H1 (cell line): ENCODE results near the gene ORC6. TPM values are rescaled to one million over a fixed set of nuclear protein-coding genes. Genes with fewer than 3 reads are reported as not detected.
A peak's percentile ranks its signal among the peaks of the same experiment; 100 is the strongest.

Experiments
- CTCF ChIA-PET: fragments of 300-600 bp; sonication (Branson Sonifier 250); formaldehyde crosslinking; loops from one replicate; lab custom pipeline; 2021; ENCODE audit not compliant: partially characterized antibody; lab: Charles Lee
- POLR2A ChIA-PET: fragments of 300-600 bp; sonication (Branson Sonifier 250); formaldehyde crosslinking; loops from one replicate; lab custom pipeline; 2021; ENCODE audit warnings: inconsistent platforms; ENCODE audit not compliant: partially characterized antibody; lab: Charles Lee
- DNase-seq, 2 experiments: peaks; one replicate each; pipeline versions ENCODE4 v3.0.0 to v3.0.0-alpha.2; 2010 to 2022; ENCODE audit warnings: low spot score in 2 of 2, low read depth in 1 of 2, mixed read lengths in 1 of 2
- FAIRE-seq: peaks from 2 replicates; lab custom pipeline; 2011; peaks lifted over from hg19 to GRCh38; lab: Jason Lieb, UNC
- H2AFZ ChIP-seq: 2 replicates; pipeline ENCODE4 v1.8.1; 2012; ENCODE audit warnings: low read length, inconsistent platforms
- H2AK5ac ChIP-seq: 2 replicates; pipeline ENCODE4 v1.6.1; 2013; ENCODE audit warnings: low read depth, low read length
- H2BK120ac ChIP-seq: replicated peaks from 2 replicates; pipeline ENCODE3; 2013; ENCODE audit warnings: low read depth, low read length, inconsistent platforms
- H2BK12ac ChIP-seq: 2 replicates; pipeline ENCODE4 v1.6.1; 2013; ENCODE audit warnings: low read depth, low read length
- H2BK15ac ChIP-seq: 2 replicates; pipeline ENCODE4 v1.6.1; 2013; ENCODE audit warnings: low read length
- H2BK20ac ChIP-seq: 2 replicates; pipeline ENCODE4 v1.6.1; 2013; ENCODE audit warnings: low read length
- H2BK5ac ChIP-seq: 2 replicates; pipeline ENCODE4 v1.6.1; 2013; ENCODE audit warnings: low read depth, low read length
- H3K14ac ChIP-seq: 2 replicates; pipeline ENCODE4 v1.6.1; 2013; ENCODE audit warnings: inconsistent platforms; ENCODE audit not compliant: insufficient read length
- H3K18ac ChIP-seq: 2 replicates; pipeline ENCODE4 v1.6.1; 2013; ENCODE audit warnings: low read length; ENCODE audit errors: extremely low read depth
- H3K23ac ChIP-seq: 2 replicates; pipeline ENCODE4 v1.6.1; 2013; ENCODE audit warnings: inconsistent platforms; ENCODE audit not compliant: insufficient read length
- H3K23me2 ChIP-seq: 2 replicates; pipeline ENCODE4 v1.6.1; 2013; ENCODE audit warnings: low read depth, low read length
- H3K27ac ChIP-seq: 2 replicates; pipeline ENCODE4 v1.6.1; 2011; ENCODE audit warnings: low read depth, low read length, inconsistent platforms
- H3K27me3 ChIP-seq, 4 experiments: replicated peaks in 1 of 4; 1 replicate in 1 of 4; 2 replicates in 3 of 4; pipeline versions ENCODE4 v1.6.1 to v1.8.1; 2011 to 2013; ENCODE audit warnings: low read length in 3 of 4, mild to moderate bottlenecking in 3 of 4, inconsistent platforms in 2 of 4, mixed read lengths in 2 of 4, moderate library complexity in 1 of 4; ENCODE audit not compliant: control insufficient read depth in 3 of 4, insufficient read depth in 3 of 4; ENCODE audit errors: extremely low read depth in 1 of 4
- H3K36me3 ChIP-seq, 4 experiments: 2 replicates each; pipeline versions ENCODE4 v1.6.1 to v1.8.1; 2011 to 2013; ENCODE audit warnings: mild to moderate bottlenecking in 4 of 4, low read length in 3 of 4, moderate library complexity in 2 of 4, control low read depth in 1 of 4, inconsistent platforms in 1 of 4; ENCODE audit not compliant: insufficient read depth in 4 of 4, control insufficient read depth in 2 of 4
- H3K4ac ChIP-seq: replicated peaks from 2 replicates; pipeline ENCODE3; 2013; ENCODE audit warnings: low read length, low read depth, mixed read lengths, inconsistent platforms; ENCODE audit not compliant: insufficient read length
- H3K4me1 ChIP-seq, 4 experiments: replicated peaks in 1 of 4; 1 replicate in 1 of 4; 2 replicates in 3 of 4; pipeline versions ENCODE4 v1.6.1 to v1.8.1; 2011 to 2013; ENCODE audit warnings: low read length in 3 of 4, inconsistent platforms in 2 of 4, mixed read lengths in 1 of 4; ENCODE audit not compliant: insufficient read depth in 4 of 4, control insufficient read depth in 3 of 4
- H3K4me2 ChIP-seq, 2 experiments: 2 replicates each; pipeline versions ENCODE4 v1.6.1 to v1.8.1; 2011 to 2013; ENCODE audit warnings: low read depth in 2 of 2, low read length in 2 of 2, control low read depth in 1 of 2, inconsistent platforms in 1 of 2, mild to moderate bottlenecking in 1 of 2; ENCODE audit not compliant: insufficient read depth in 1 of 2
- H3K4me3 ChIP-seq, 4 experiments: fragments of 200-600, 300-600 bp in 1 of 4; sonication (generic), shearing (Covaris generic), sonication (Bioruptor Twin) in 1 of 4; 2 replicates each; pipeline versions ENCODE4 v1.5.1 to v1.8.1; 2011 to 2016; ENCODE audit warnings: low read length in 4 of 4, low read depth in 3 of 4, control low read depth in 2 of 4, inconsistent platforms in 2 of 4, mild to moderate bottlenecking in 2 of 4, mixed read lengths in 1 of 4, moderate library complexity in 1 of 4; ENCODE audit not compliant: insufficient read depth in 2 of 4; ENCODE audit errors: extremely low read depth in 1 of 4
- H3K56ac ChIP-seq: replicated peaks from 2 replicates; pipeline ENCODE3; 2013; ENCODE audit warnings: low read depth, mild to moderate bottlenecking, mixed read lengths, low read length, inconsistent platforms; ENCODE audit not compliant: insufficient read length
- H3K79me1 ChIP-seq: 2 replicates; pipeline ENCODE4 v1.6.1; 2013; ENCODE audit warnings: low read depth, low read length, control low read depth
- H3K79me2 ChIP-seq, 2 experiments: 2 replicates each; pipeline versions ENCODE4 v1.6.1 to v1.8.1; 2012 to 2013; ENCODE audit warnings: low read length in 2 of 2, mild to moderate bottlenecking in 2 of 2, inconsistent platforms in 1 of 2; ENCODE audit not compliant: insufficient read depth in 2 of 2, control insufficient read depth in 1 of 2
- H3K9ac ChIP-seq, 4 experiments: replicated peaks in 1 of 4; 1 replicate in 1 of 4; 2 replicates in 3 of 4; pipeline versions ENCODE4 v1.6.1 to v1.8.1; 2011 to 2013; ENCODE audit warnings: low read depth in 3 of 4, low read length in 3 of 4, control low read depth in 2 of 4, mild to moderate bottlenecking in 2 of 4, moderate library complexity in 2 of 4, inconsistent platforms in 1 of 4; ENCODE audit errors: extremely low read depth in 1 of 4
- H3K9me3 ChIP-seq, 2 experiments: 2 replicates each; pipeline versions ENCODE4 v1.6.1 to v1.8.1; 2012 to 2013; ENCODE audit warnings: mild to moderate bottlenecking in 2 of 2, moderate library complexity in 2 of 2, control low read depth in 1 of 2, inconsistent platforms in 1 of 2, low read depth in 1 of 2, low read length in 1 of 2, mixed read lengths in 1 of 2; ENCODE audit not compliant: insufficient read depth in 2 of 2
- H4K20me1 ChIP-seq, 2 experiments: replicated peaks in 1 of 2; 2 replicates each; pipeline versions ENCODE3 to v1.8.1; 2011 to 2013; ENCODE audit warnings: inconsistent platforms in 2 of 2, low read length in 2 of 2, mild to moderate bottlenecking in 1 of 2; ENCODE audit not compliant: insufficient read depth in 2 of 2, control insufficient read depth in 1 of 2
- H4K5ac ChIP-seq: 2 replicates; pipeline ENCODE4 v1.6.1; 2013; ENCODE audit warnings: low read length, low read depth, mixed read lengths, inconsistent platforms; ENCODE audit not compliant: insufficient read length
- H4K8ac ChIP-seq: 2 replicates; pipeline ENCODE4 v1.8.0; 2013; ENCODE audit warnings: mild to moderate bottlenecking, moderate library complexity, low read length, inconsistent platforms; ENCODE audit not compliant: insufficient read depth; ENCODE audit errors: extremely low read depth
- H4K91ac ChIP-seq: replicated peaks from 2 replicates; pipeline ENCODE3; 2013; ENCODE audit warnings: low read length, mixed read lengths, inconsistent platforms; ENCODE audit not compliant: insufficient read length
- ATF3 ChIP-seq: IDR thresholded peaks from 2 replicates; pipeline ENCODE4 v1.6.1; 2011; ENCODE audit warnings: low read depth, mild to moderate bottlenecking, low read length; ENCODE audit not compliant: insufficient read depth
- CREB1 ChIP-seq: IDR thresholded peaks from 2 replicates; pipeline ENCODE4 v1.6.1; 2012; ENCODE audit warnings: inconsistent platforms
- EP300 ChIP-seq, 2 experiments: IDR thresholded peaks; 1 replicate in 1 of 2; 2 replicates in 1 of 2; pipeline ENCODE4 v1.6.1; 2011 to 2012; ENCODE audit warnings: low read depth in 2 of 2, low read length in 2 of 2, mild to moderate bottlenecking in 2 of 2, borderline replicate concordance in 1 of 2, inconsistent platforms in 1 of 2, moderate library complexity in 1 of 2
- EZH2 ChIP-seq: fragments of 200-600 bp; sonication (generic); IDR thresholded peaks from 2 replicates; pipeline ENCODE4 v1.7.1; 2012; ENCODE audit warnings: low read depth, mild to moderate bottlenecking, moderate library complexity, low read length, inconsistent platforms; ENCODE audit not compliant: severe bottlenecking
- KDM5A ChIP-seq: fragments of 200-600 bp; IDR thresholded peaks from 2 replicates; pipeline ENCODE4 v1.7.1; 2012; ENCODE audit warnings: mild to moderate bottlenecking, low read length, inconsistent platforms, mixed read lengths
- RAD21 ChIP-seq, 2 experiments: IDR thresholded peaks in 1 of 2; conservative IDR thresholded peaks in 1 of 2; 2 replicates each; pipeline ENCODE4 v1.6.1; 2011; ENCODE audit warnings: low read depth in 2 of 2, low read length in 2 of 2, improper control_type of control experiment in 1 of 2, inconsistent platforms in 1 of 2, mild to moderate bottlenecking in 1 of 2, moderate library complexity in 1 of 2
- RNF2 ChIP-seq: fragments of 200-900, 300-1000 bp; sonication (generic); IDR thresholded peaks from 2 replicates; pipeline ENCODE4 v1.7.1; 2016; ENCODE audit warnings: borderline replicate concordance, low read depth, mild to moderate bottlenecking, antibody characterized with exemption, low read length; ENCODE audit not compliant: poor library complexity, severe bottlenecking; ENCODE audit errors: missing control alignments
- SP2 ChIP-seq: IDR thresholded peaks from 2 replicates; pipeline ENCODE4 v1.6.1; 2012; ENCODE audit warnings: mild to moderate bottlenecking, low read length, inconsistent platforms
- TBP ChIP-seq: IDR thresholded peaks from 2 replicates; pipeline ENCODE4 v1.6.1; 2011; ENCODE audit warnings: low read depth, low read length, improper control_type of control experiment
- TEAD4 ChIP-seq: IDR thresholded peaks from 2 replicates; pipeline ENCODE4 v1.6.1; 2012; ENCODE audit warnings: low read depth, low read length, inconsistent platforms, mixed read lengths
- WGBS, 2 experiments: shearing (Covaris generic) in 1 of 2; methylation state at CpG; one replicate each; pipeline versions ENCODE4 v1.1.6 to v1.1.7; 2013 to 2015; ENCODE audit warnings: low lambda C conversion rate in 2 of 2, mixed read lengths in 2 of 2, inconsistent platforms in 1 of 2, low coverage in 1 of 2, missing lambda C conversion rate in 1 of 2; ENCODE audit not compliant: insufficient replicate concordance in 2 of 2, insufficient coverage in 1 of 2, insufficient read length in 1 of 2; ENCODE audit errors: extremely low coverage in 1 of 2, missing lambda C conversion rate in 1 of 2; 5-methylcytosine and 5-hydroxymethylcytosine counted together
- polyA plus RNA-seq, 7 experiments: library from polyadenylated mRNA; depleted of rRNA in 3 of 7; stranded (reverse) in 5 of 7; unstranded in 2 of 7; fragments of >200 nt in 5 of 7; fragments of 200-250 nt in 2 of 7; gene quantifications; 1 replicate in 5 of 7; 2 replicates in 1 of 7; 4 replicates in 1 of 7; pipeline versions ENCODE4 v1.2.1 to v1.2.3, GENCODE V29; 2011 to 2013; ENCODE audit warnings: missing spikeins in 2 of 7, mixed read lengths in 2 of 7
- total RNA-seq: library from RNA; stranded (reverse); fragmentation: NEBNext Ultra II Directional; extraction: Animal tissue kit (Norgen Biotek cat#: 25700); gene quantifications from 2 replicates; pipeline ENCODE4 v1.2.1, GENCODE V29; 2021

Gene ORC6
- total and polyA plus RNA-seq, 2 of the 8 experiments (the other 6 are each of a cell fraction or from before 2014, with no cell fraction given) = 41.8 to 67.4 TPM

GRCh38 chr16:46711106-46712058 is 21.9 kb downstream of the ORC6 start:
- H3K56ac ChIP-seq = no peak overlapping the region
- POLR2A ChIA-PET = no interaction called here
- TF ChIP-seq KDM5A = no peak
- no peak for TF ChIP-seq TBP
- TF ChIP-seq RNF2 = no peak
- TF ChIP-seq EZH2 = no peak
- TF ChIP-seq EP300 (IDR thresholded peaks at IDR 0.05; ENCODE audit: borderline replicate concordance in 1 of 2, low read depth in 2 of 2, low read length in 2 of 2) = no peak
- no peak for TF ChIP-seq ATF3
- no peak for TF ChIP-seq SP2
- TF ChIP-seq TEAD4 = no peak
- no peak for TF ChIP-seq CREB1
- no peak for TF ChIP-seq RAD21 (IDR thresholded peaks at IDR 0.05 in 1 of 2, conservative IDR thresholded peaks at IDR 0.05 in 1 of 2; ENCODE audit: low read depth in 2 of 2, low read length in 2 of 2)

More at GRCh38 chr16:46711106-46712058, 21.9 kb downstream of the ORC6 start:
- Histone ChIP-seq H2BK12ac (no peak overlapping the region), H3K4ac (no peak overlapping the region), H3K9ac (no peak overlapping the region), H3K4me3 (no peak overlapping the region), H3K27me3 (no peaks in the 10 kb centered on the region), H3K79me1 (no peaks in the 10 kb centered on the region), H2BK15ac (no peak overlapping the region), H3K4me2 (no peak overlapping the region), H2AK5ac (no peak overlapping the region), H4K8ac (peak overlapping the region; percentile 18; the same call in 1 of the 2 replicates), H2BK5ac (no peak overlapping the region), H3K23ac (no peak overlapping the region), H4K20me1 (no peaks in the 10 kb centered on the region), H2BK20ac (no peak overlapping the region), H2AFZ (no peak overlapping the region), H4K5ac (no peak overlapping the region), H3K27ac (no peak overlapping the region), H3K23me2 (no peaks in the 10 kb centered on the region), H3K18ac (no peak overlapping the region), H3K4me1 (no peaks in the 10 kb centered on the region), H4K91ac (no peak overlapping the region), H2BK120ac (no peak overlapping the region), H3K36me3 (no peaks in the 10 kb centered on the region), H3K9me3 (no peaks in the 10 kb centered on the region), H3K79me2 (no peaks in the 10 kb centered on the region), H3K14ac (no peak overlapping the region)
- DNase-seq (peak in 1 of 2 experiments; percentile 29), FAIRE-seq (no peak)
- CTCF ChIA-PET = interaction anchor here (0.5 to 1.2 kb wide), 4 partner anchors 18 to 429 kb away, joined by 3 to 4 read pairs (median 3); no protein-coding TSS in a partner anchor
- WGBS, 2 experiments = 89% methylated on average over 10 of the region's 10 CpGs; no CpG with 5 or more reads in 1 of the 2 experiments
